RCC 7860 (cell line): ENCODE data around the gene HAPLN2.
"Not testable (repeated sequence)": the region's sequence is repeated elsewhere in the genome, so short reads cannot be mapped to it uniquely, and the experiment has no call there.

ENCODE experiments used
- DNase-seq: peaks from one replicate; pipeline ENCODE4 v3.0.0-alpha.2; 2015; ENCODE audit warnings: low spot score
- FAIRE-seq: peaks from 2 replicates; lab custom pipeline; 2012; peaks lifted over from hg19 to GRCh38; lab: Jason Lieb, UNC

The HAPLN2 gene

GRCh38 chr1:156618853-156619581 is at the start of gene HAPLN2:
HAPLN2 (plus strand) TSS chr1:156619415; CDS start chr1:156623491, 4,076 bp downstream.
- DNase-seq (no peak), FAIRE-seq (no peak)

- peak; percentile 56 for FAIRE-seq
These were observed 47.9 kb upstream of the HAPLN2 start for GRCh38 chr1:156571261-156571852.

GRCh38 chr1:156571919-156572662 is 47.1 kb upstream of the HAPLN2 start, which contains the start of gene IQGAP3:
IQGAP3 (minus strand) TSS chr1:156572565; CDS start chr1:156572529, 36 bp downstream.
- FAIRE-seq (no peak), DNase-seq (peak; percentile 71)

More at GRCh38 chr1:156571261-156571852, 47.9 kb upstream of the HAPLN2 start:
- DNase-seq, result peak; percentile 81

- FAIRE-seq (no peak), DNase-seq (no peak)
These were observed 46.6 kb upstream of the HAPLN2 start for GRCh38 chr1:156572663-156573018.

GRCh38 chr1:156574039-156574633 is 45.1 kb upstream of the HAPLN2 start:
- DNase-seq, result no peak
- FAIRE-seq, result no peak

GRCh38 chr1:156577550-156577949 is 41.7 kb upstream of the HAPLN2 start:
- no peak for FAIRE-seq

GRCh38 chr1:156578055-156578454 is 41.2 kb upstream of the HAPLN2 start:
- no peak for DNase-seq

More at GRCh38 chr1:156577550-156577949, 41.7 kb upstream of the HAPLN2 start:
- no peak for DNase-seq

GRCh38 chr1:156579472-156579871 is 39.7 kb upstream of the HAPLN2 start, which contains the start of gene TTC24:
TTC24 (plus strand) TSS chr1:156579723; CDS start chr1:156581365, 1,642 bp downstream.
- no peak for DNase-seq
- FAIRE-seq, result no peak

More at GRCh38 chr1:156578055-156578454, 41.2 kb upstream of the HAPLN2 start:
- FAIRE-seq, result no peak

GRCh38 chr1:156581661-156582387 is 37.4 kb upstream of the HAPLN2 start:
- no peak for DNase-seq
- no peak for FAIRE-seq

GRCh38 chr1:156582388-156583017 is 36.7 kb upstream of the HAPLN2 start:
- DNase-seq, result no peak
- no peak for FAIRE-seq

- FAIRE-seq (peak; percentile 15), DNase-seq (peak; percentile 70)
These were observed 35.2 kb upstream of the HAPLN2 start for GRCh38 chr1:156583821-156584622.

GRCh38 chr1:156584813-156585212 is 34.4 kb upstream of the HAPLN2 start:
- FAIRE-seq, result no peak
- DNase-seq, result no peak

GRCh38 chr1:156586323-156586722 is 32.9 kb upstream of the HAPLN2 start:
- no peak for DNase-seq
- FAIRE-seq, result no peak

GRCh38 chr1:156586892-156587477 is 32.2 kb upstream of the HAPLN2 start:
- FAIRE-seq, result no peak
- DNase-seq, result no peak

- not testable (repeated sequence) for FAIRE-seq, DNase-seq
These were observed 31.3 kb upstream of the HAPLN2 start for GRCh38 chr1:156587927-156588326.

- DNase-seq, result no peak
- no peak for FAIRE-seq
These were observed 29.7 kb upstream of the HAPLN2 start for GRCh38 chr1:156589546-156589945.

- FAIRE-seq (no peak), DNase-seq (no peak)
These were observed 28.7 kb upstream of the HAPLN2 start for GRCh38 chr1:156590326-156591180.

- FAIRE-seq, result no peak
- DNase-seq, result no peak
These were observed 28.1 kb upstream of the HAPLN2 start for GRCh38 chr1:156591181-156591431.
